Ascending aorta (tissue), 2 donors: ENCODE results near the gene OSTC. TPM values are rescaled to one million over a fixed set of nuclear protein-coding genes. Genes with fewer than 3 reads are reported as not detected.

ENCODE experiments used
- DNase-seq, 2 donors: peaks; one replicate each; pipeline ENCODE4 v3.0.0-alpha.2; 2019; ENCODE audit warnings: low spot score in 2 of 2
- H3K27ac ChIP-seq, 2 donors: fragments of 200-600 bp; sonication (generic); one replicate each; pipeline ENCODE4 v1.5.1; 2016 to 2017; ENCODE audit warnings: mild to moderate bottlenecking in 1 of 2
- H3K27me3 ChIP-seq: fragments of 200-600 bp; sonication (generic); one replicate; pipeline ENCODE4 v1.5.1; 2017
- H3K36me3 ChIP-seq, 2 donors: fragments of 200-600 bp; sonication (generic); one replicate each; pipeline ENCODE4 v1.5.1; 2016
- H3K4me1 ChIP-seq, 2 donors: fragments of 200-600 bp; sonication (generic); one replicate each; pipeline ENCODE4 v1.5.1; 2016 to 2017; ENCODE audit warnings: mild to moderate bottlenecking in 1 of 2
- H3K4me3 ChIP-seq, 2 donors: fragments of 200-600 bp; sonication (generic); one replicate each; pipeline ENCODE4 v1.5.1; 2016 to 2017; ENCODE audit warnings: mild to moderate bottlenecking in 1 of 2
- H3K9me3 ChIP-seq, 2 donors: fragments of 200-600 bp; sonication (generic); one replicate each; pipeline ENCODE4 v1.5.1; 2016
- intact Hi-C: fragments of 100-400 bp; cut with DNase I; formaldehyde crosslinking; loops from one replicate; pipeline ENCODE4 v1.15.1; 2023
- total RNA-seq: library from RNA; depleted of rRNA; stranded (reverse); fragments of >200 nt; gene quantifications from one replicate; pipeline ENCODE4 v1.1.0, GENCODE V29; 2016
- TF ChIP-seq, protein P1 (sequence below), 3 experiments: fragments of 200-600 bp in 2 of 3; fragments of 450-650 bp in 1 of 3; sonication (generic) in 2 of 3; IDR thresholded peaks; one replicate each; pipeline ENCODE4 v1.5.1; 2016 to 2019; ENCODE audit warnings: antibody characterized with exemption in 3 of 3, mild to moderate bottlenecking in 1 of 3, moderate library complexity in 1 of 3

The OSTC gene
- total RNA-seq, 1 donor from 2014 or later = 50.4 TPM

DNA sequence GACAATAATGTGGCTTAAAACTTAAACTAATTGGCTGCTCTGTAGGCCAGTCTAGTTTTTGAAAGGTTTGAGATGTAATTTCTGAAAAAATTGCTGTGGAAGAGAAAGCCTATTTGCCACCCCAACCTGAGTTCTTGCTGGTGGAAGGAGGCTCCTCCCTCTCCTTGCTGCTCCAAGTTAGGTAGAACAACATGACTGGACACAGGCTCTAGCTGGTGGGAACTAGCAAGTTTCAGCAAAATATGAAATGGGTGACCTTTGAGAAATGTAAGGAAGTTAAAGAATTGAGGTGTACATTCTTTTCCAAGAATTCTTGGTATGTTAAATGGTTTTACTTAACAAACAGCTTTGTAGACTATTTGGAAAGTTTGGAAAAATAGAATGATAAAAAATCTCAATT is 22.0 kb upstream of the OSTC start:
- H3K4me3 ChIP-seq = no peak overlapping the region
- H3K36me3 ChIP-seq = peaks cover 54 to 98% of the 10 kb centered on the region in 2 donors
- DNase-seq = no peak
- no peak overlapping the region for H3K27ac ChIP-seq
- intact Hi-C loops = loop anchor here (10.0 kb wide), 1 partner anchor 804 kb away; the partner anchor contains the start of gene SGMS2
- no peaks in the 10 kb centered on the region for H3K27me3 ChIP-seq
- TF ChIP-seq, protein P1, sequence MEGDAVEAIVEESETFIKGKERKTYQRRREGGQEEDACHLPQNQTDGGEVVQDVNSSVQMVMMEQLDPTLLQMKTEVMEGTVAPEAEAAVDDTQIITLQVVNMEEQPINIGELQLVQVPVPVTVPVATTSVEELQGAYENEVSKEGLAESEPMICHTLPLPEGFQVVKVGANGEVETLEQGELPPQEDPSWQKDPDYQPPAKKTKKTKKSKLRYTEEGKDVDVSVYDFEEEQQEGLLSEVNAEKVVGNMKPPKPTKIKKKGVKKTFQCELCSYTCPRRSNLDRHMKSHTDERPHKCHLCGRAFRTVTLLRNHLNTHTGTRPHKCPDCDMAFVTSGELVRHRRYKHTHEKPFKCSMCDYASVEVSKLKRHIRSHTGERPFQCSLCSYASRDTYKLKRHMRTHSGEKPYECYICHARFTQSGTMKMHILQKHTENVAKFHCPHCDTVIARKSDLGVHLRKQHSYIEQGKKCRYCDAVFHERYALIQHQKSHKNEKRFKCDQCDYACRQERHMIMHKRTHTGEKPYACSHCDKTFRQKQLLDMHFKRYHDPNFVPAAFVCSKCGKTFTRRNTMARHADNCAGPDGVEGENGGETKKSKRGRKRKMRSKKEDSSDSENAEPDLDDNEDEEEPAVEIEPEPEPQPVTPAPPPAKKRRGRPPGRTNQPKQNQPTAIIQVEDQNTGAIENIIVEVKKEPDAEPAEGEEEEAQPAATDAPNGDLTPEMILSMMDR (IDR thresholded peaks at IDR 0.05) = no peak
- no peaks in the 10 kb centered on the region for H3K9me3 ChIP-seq
- no peaks in the 10 kb centered on the region for H3K4me1 ChIP-seq

DNA sequence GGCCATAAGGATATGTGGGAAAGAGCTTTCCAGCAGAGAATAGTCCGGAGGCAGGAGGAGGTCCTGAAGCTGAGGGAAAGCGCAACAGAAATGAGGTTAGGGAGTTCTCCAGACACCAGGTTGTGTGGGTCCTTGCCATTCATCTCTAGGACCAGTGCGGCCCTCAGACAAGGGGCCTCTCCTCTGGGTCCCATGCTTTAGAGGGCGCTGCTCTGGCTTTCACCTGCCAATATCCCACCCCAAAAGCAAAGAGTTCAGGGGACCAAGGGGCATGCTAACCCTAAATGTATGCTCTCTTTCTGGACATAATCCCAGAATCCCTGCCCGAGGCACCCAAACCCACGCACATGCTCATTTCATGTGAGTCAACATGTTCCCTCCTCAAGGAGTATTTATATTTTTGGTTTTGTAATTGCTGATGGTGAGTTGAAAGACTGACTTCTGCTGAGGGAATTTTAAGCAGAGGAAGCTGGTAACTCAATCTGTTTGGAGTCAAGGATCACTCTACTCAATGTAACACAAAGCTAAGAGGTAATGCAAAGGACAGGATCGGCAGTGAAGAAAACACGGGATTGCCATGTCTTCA is 15.2 kb upstream of the OSTC start:
- TF ChIP-seq, protein P1 (IDR thresholded peaks at IDR 0.05) = no peak
- peaks cover 28 to 48% of the 10 kb centered on the region in 2 donors for H3K36me3 ChIP-seq

DNA sequence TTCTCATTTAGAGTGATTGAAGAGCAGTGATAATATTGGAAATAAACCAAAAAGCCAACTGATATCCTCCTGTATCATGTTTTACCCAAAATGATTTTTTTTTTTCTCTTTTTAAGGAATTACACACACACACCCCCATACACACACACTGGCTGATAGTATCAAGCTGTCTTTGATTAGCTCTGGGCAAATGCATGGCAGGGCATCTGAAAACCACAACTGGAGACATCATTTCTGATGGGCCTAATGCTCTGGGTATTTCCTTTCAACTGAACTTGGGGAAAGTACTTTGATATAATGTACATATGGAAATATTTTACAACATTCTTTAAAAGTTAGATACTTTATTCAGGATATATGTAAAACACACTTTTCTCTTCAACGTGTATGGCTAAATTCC is 14.2 kb upstream of the OSTC start:
- Histone ChIP-seq H3K27me3 (no peaks in the 10 kb centered on the region), H3K4me1 (no peaks in the 10 kb centered on the region), H3K27ac (no peak overlapping the region), H3K36me3 (peaks cover 26 to 37% of the 10 kb centered on the region in 2 donors), H3K9me3 (no peaks in the 10 kb centered on the region), H3K4me3 (no peak overlapping the region)
- intact Hi-C loops = no loop called here
- TF ChIP-seq, protein P1 (IDR thresholded peaks at IDR 0.05) = no peak
- DNase-seq = no peak

More for the DNA sequence above, 15.2 kb upstream of the OSTC start:
- Histone ChIP-seq H3K27ac (no peak overlapping the region), H3K4me1 (no peaks in the 10 kb centered on the region), H3K4me3 (no peak overlapping the region), H3K27me3 (no peaks in the 10 kb centered on the region), H3K9me3 (no peaks in the 10 kb centered on the region)
- DNase-seq = no peak
- intact Hi-C loops = no loop called here

DNA sequence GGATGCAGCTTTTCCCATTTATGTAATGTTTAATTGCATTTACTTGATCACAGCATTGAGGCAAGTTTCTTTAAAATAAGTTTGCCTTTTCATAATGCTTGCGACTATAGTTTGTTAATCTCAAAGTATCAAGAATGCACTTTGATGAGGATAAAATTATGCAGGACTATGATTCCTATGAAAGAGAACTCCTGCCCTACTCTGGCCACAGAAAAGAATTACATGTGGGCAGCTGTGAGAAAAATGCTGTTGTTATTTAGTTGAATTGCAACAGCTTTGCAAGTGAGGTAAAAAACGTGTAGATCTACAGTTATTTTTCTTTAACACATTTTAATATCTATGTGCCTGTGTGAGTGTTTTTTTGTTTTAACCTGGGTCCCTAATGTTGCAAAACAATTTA is 12.5 kb upstream of the OSTC start:
- TF ChIP-seq, protein P1 (IDR thresholded peaks at IDR 0.05) = no peak
- no peak overlapping the region for H3K27ac ChIP-seq
- no peaks in the 10 kb centered on the region for H3K4me1 ChIP-seq
- no peak for DNase-seq
- H3K4me3 ChIP-seq = no peak overlapping the region
- H3K27me3 ChIP-seq = no peaks in the 10 kb centered on the region
- intact Hi-C loops = no loop called here
- peaks cover 19 to 23% of the 10 kb centered on the region in 2 donors for H3K36me3 ChIP-seq
- H3K9me3 ChIP-seq = no peaks in the 10 kb centered on the region

DNA sequence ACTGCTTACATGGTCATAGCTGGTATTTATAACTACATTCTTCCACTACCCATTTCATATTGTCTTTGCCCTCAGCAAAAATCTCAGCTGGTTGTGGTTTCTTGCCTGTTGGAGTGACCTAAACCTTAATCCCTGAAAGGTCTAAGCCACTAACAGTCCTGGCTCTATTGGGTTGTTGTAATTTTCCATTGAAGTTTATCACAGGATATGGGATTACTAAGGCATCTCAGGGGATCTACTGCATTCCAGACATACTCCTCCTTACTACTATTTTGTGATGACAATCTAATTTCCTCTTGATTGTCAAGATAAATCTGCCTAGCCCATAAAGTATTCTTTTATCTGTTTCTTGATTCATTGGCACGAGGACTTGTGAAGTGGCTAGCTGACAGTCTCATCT is 6.2 kb upstream of the OSTC start:
- Histone ChIP-seq H3K27me3 (no peaks in the 10 kb centered on the region), H3K27ac (no peak overlapping the region), H3K9me3 (no peaks in the 10 kb centered on the region), H3K4me1 (no peaks in the 10 kb centered on the region), H3K36me3 (no peaks in the 10 kb centered on the region), H3K4me3 (no peak overlapping the region)
- intact Hi-C loops = no loop called here
- DNase-seq = no peak
- TF ChIP-seq, protein P1 (IDR thresholded peaks at IDR 0.05) = no peak

DNA sequence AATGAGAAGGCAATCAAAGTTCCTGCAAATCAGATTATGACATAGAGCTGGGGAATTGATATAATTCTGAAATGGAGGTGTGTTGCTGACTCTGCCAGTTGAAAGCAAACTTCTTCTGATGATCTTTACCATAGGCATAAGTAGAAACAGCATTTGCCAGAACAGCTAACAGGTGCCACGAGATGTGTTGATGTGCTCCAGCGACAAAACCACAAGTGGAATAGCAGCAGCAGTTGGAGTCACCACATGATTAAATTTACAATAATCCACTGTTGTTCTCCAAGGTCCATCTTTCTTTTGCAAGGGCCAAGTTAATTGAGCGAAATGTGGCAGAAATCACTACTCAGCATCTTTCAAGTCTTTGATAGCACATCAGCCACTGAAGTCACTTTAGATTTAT is 3.7 kb upstream of the OSTC start:
- intact Hi-C loops = no loop called here
- DNase-seq = no peak
- Histone ChIP-seq H3K4me3 (no peak overlapping the region), H3K36me3 (no peaks in the 10 kb centered on the region), H3K27me3 (no peaks in the 10 kb centered on the region), H3K9me3 (no peaks in the 10 kb centered on the region), H3K27ac (no peak overlapping the region), H3K4me1 (peaks cover 0 to 4% of the 10 kb centered on the region in 2 donors)
- TF ChIP-seq, protein P1 (IDR thresholded peaks at IDR 0.05) = no peak
